HEK293T (cell line): ENCODE measurements around the gene RFC2.
"Not testable (repeated sequence)": the region's sequence is repeated elsewhere in the genome, so short reads cannot be mapped to it uniquely, and the experiment has no call there.

ENCODE experiments used
- BHLHE40 ChIP-seq: fragments of 450-650 bp; IDR thresholded peaks from 2 replicates; pipeline ENCODE4 v1.6.1; 2016; ENCODE audit warnings: mild to moderate bottlenecking, moderate library complexity, borderline replicate concordance
- FOXA1 ChIP-seq: fragments of 450-650 bp; IDR thresholded peaks from 2 replicates; pipeline ENCODE4 v1.6.1; 2016; ENCODE audit warnings: mild to moderate bottlenecking
- FOXK2 ChIP-seq: fragments of 450-650 bp; IDR thresholded peaks from 2 replicates; pipeline ENCODE4 v1.6.1; 2016; ENCODE audit warnings: mild to moderate bottlenecking
- FOXM1 ChIP-seq: fragments of 450-650 bp; IDR thresholded peaks from 2 replicates; pipeline ENCODE4 v1.6.1; 2017; ENCODE audit warnings: mild to moderate bottlenecking, borderline replicate concordance
- HDGF ChIP-seq: fragments of 450-650 bp; IDR thresholded peaks from 2 replicates; pipeline ENCODE4 v1.6.1; 2017; ENCODE audit warnings: antibody characterized with exemption, borderline replicate concordance
- L3MBTL2 ChIP-seq: fragments of 450-650 bp; conservative IDR thresholded peaks from 2 replicates; pipeline ENCODE4 v1.6.1; 2016; ENCODE audit warnings: mild to moderate bottlenecking
- LEF1 ChIP-seq: fragments of 450-650 bp; IDR thresholded peaks from 2 replicates; pipeline ENCODE4 v1.6.1; 2017; ENCODE audit warnings: mild to moderate bottlenecking, borderline replicate concordance
- NFRKB ChIP-seq: fragments of 450-650 bp; IDR thresholded peaks from 2 replicates; pipeline ENCODE4 v1.6.1; 2016; ENCODE audit warnings: mild to moderate bottlenecking, moderate library complexity
- SP1 ChIP-seq: fragments of 450-650 bp; IDR thresholded peaks from 2 replicates; pipeline ENCODE4 v1.6.1; 2017
- SUZ12 ChIP-seq: fragments of 450-650 bp; IDR thresholded peaks from 2 replicates; pipeline ENCODE4 v1.6.1; 2016; ENCODE audit warnings: mild to moderate bottlenecking
- ZNF384 ChIP-seq: fragments of 450-650 bp; IDR thresholded peaks from 2 replicates; pipeline ENCODE4 v1.6.1; 2016
- TF ChIP-seq, protein P1 (sequence below): fragments of 450-650 bp; IDR thresholded peaks from 2 replicates; pipeline ENCODE4 v1.6.1; 2016

DNA sequence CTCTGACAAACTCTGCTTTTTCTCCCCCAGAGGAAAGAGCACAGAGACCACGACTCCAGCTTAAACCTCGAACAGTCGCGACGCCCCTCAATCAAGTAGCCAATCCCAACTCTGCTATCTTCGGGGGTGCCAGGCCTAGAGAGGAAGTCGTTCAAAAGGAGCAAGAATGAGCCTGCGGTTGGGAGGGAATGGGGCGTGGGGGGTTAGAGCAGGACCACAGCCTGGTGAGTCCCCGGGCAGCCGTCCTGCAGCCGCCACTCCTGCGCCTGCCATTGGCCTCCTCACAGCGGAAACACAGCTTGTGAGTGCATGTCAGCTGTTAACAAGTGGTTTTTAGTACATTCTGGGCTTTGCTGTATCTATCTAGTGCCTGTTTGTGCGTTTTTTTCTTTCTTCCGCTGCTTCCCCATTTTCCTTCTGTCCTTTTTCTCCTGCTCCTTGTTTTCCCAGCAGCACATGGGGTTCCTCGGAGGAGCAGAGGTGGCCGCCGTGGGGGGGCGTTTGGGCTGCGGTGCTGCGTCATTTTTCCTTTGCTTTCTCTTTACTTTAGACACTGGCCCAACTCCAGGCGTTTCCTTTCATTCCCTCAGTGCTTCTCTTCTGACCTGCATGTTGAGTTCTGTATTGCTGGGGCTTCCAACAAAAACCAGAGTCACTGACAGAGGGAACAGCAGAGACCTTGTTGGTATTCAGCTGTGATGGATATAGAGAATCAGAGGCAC is 58.9 kb downstream of the RFC2 start:
- TF ChIP-seq SUZ12, NFRKB, LEF1, FOXA1, BHLHE40, FOXM1, SP1, HDGF, ZNF384, FOXK2, L3MBTL2: not testable (repeated sequence)
- TF ChIP-seq, protein P1, sequence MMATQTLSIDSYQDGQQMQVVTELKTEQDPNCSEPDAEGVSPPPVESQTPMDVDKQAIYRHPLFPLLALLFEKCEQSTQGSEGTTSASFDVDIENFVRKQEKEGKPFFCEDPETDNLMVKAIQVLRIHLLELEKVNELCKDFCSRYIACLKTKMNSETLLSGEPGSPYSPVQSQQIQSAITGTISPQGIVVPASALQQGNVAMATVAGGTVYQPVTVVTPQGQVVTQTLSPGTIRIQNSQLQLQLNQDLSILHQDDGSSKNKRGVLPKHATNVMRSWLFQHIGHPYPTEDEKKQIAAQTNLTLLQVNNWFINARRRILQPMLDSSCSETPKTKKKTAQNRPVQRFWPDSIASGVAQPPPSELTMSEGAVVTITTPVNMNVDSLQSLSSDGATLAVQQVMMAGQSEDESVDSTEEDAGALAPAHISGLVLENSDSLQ, result not testable (repeated sequence)
